A673 (cell line): ENCODE measurements around the gene NCAPG2. TPM values are rescaled to one million over a fixed set of nuclear protein-coding genes. Genes with fewer than 3 reads are reported as not detected.

Source experiments
- BruUV-seq: library from RNA; stranded (reverse); fragments of 400-500 nt; replicated peaks from 2 replicates; lab custom pipeline; 2021; lab: Mats Ljungman, UMichigan
- CTCF ChIA-PET: fragments of 300-600 bp; sonication (Branson Sonifier 250); formaldehyde crosslinking; loops from one replicate; lab custom pipeline; 2022; ENCODE audit warnings: antibody characterized with exemption; lab: Charles Lee
- POLR2A ChIA-PET: fragments of 300-600 bp; sonication (Branson Sonifier 250); formaldehyde crosslinking; loops from one replicate; lab custom pipeline; 2022; ENCODE audit warnings: antibody characterized with exemption; ENCODE audit not compliant: low non-redundant PET; lab: Charles Lee
- DNase-seq: peaks from one replicate; pipeline ENCODE4 v3.0.0-alpha.2; 2015; ENCODE audit warnings: low spot score
- H3K27ac ChIP-seq: fragments of 200-600 bp; sonication (generic); 2 replicates; pipeline ENCODE4 v1.5.1; 2016; ENCODE audit warnings: mixed run types, low read depth, mild to moderate bottlenecking, mixed read lengths, antibody characterized with exemption, low read length; ENCODE audit not compliant: poor library complexity, severe bottlenecking
- H3K27me3 ChIP-seq: fragments of 200-600 bp; sonication (generic); replicated peaks from 2 replicates; pipeline ENCODE4 v1.6.1; 2017; ENCODE audit warnings: mixed run types, low read depth, mild to moderate bottlenecking, mixed read lengths, antibody characterized with exemption, low read length; ENCODE audit not compliant: insufficient read depth, poor library complexity
- H3K36me3 ChIP-seq: fragments of 200-600 bp; sonication (generic); 2 replicates; pipeline ENCODE4 v1.6.1; 2016; ENCODE audit warnings: mixed run types, mild to moderate bottlenecking, mixed read lengths, antibody characterized with exemption, low read length; ENCODE audit not compliant: insufficient read depth, poor library complexity, severe bottlenecking
- H3K4me1 ChIP-seq: fragments of 200-600 bp; sonication (generic); 2 replicates; pipeline ENCODE4 v1.6.1; 2017; ENCODE audit warnings: mixed run types, mild to moderate bottlenecking, mixed read lengths, antibody characterized with exemption, low read length; ENCODE audit not compliant: insufficient read depth, poor library complexity, severe bottlenecking
- H3K4me3 ChIP-seq: fragments of 200-600 bp; sonication (generic); 2 replicates; pipeline ENCODE4 v1.5.1; 2016; ENCODE audit warnings: low read depth, mixed run types, mild to moderate bottlenecking, mixed read lengths, low read length; ENCODE audit not compliant: poor library complexity, severe bottlenecking
- H3K9me3 ChIP-seq: fragments of 200-600 bp; sonication (generic); 2 replicates; pipeline ENCODE4 v1.6.1; 2016; ENCODE audit warnings: mixed run types, low read depth, mild to moderate bottlenecking, mixed read lengths, antibody characterized with exemption, low read length; ENCODE audit not compliant: poor library complexity, severe bottlenecking
- CTCF ChIP-seq: fragments of 300-800, 200-600 bp; sonication (generic); conservative IDR thresholded peaks from 2 replicates; pipeline ENCODE4 v1.5.1; 2017; ENCODE audit warnings: low read depth, mild to moderate bottlenecking, antibody characterized with exemption, low read length, moderate library complexity, mixed read lengths
- EZH2 ChIP-seq: fragments of 200-600 bp; sonication (generic); IDR thresholded peaks from 2 replicates; pipeline ENCODE4 v1.6.1; 2017; ENCODE audit warnings: borderline replicate concordance, low read depth, mild to moderate bottlenecking, mixed read lengths, antibody characterized with exemption, low read length; ENCODE audit not compliant: poor library complexity, severe bottlenecking
- intact Hi-C: fragments of 100-400 bp; cut with micrococcal nuclease; formaldehyde crosslinking; loops from one replicate; pipeline ENCODE4 v1.10.0; 2022; ENCODE audit not compliant: unreplicated experiment
- total RNA-seq: library from RNA; stranded (reverse); gene quantifications from 2 replicates; pipeline ENCODE4 v1.2.3, GENCODE V29; 2021

The NCAPG2 gene
- total RNA-seq, 1 experiment from 2014 or later, result 127 TPM

DNA sequence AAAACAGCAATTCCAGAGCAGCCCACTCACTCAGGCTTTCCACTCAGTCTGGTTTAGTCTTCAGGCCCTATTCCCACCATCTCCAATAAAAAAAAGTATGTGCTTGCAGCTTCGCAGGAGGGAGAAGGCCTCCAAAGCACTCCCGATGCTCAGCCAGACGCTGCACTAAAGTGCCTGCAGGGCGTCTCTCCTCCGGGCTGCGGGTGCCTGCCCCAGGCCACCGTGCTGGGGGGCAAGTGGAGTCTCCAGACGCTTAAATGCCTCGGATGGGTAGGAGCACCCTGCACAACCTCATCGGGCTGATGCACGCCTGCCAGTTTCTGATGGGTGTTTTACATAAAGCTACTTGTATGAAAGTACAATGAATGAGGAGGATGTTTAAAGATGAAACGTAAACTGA is 31.3 kb upstream of the NCAPG2 start:
- Histone ChIP-seq H3K27me3 (no peaks in the 10 kb centered on the region), H3K36me3 (peaks cover 8% of the 10 kb centered on the region), H3K9me3 (no peaks in the 10 kb centered on the region), H3K4me3 (no peak overlapping the region), H3K4me1 (peaks cover 11% of the 10 kb centered on the region), H3K27ac (no peak overlapping the region)
- DNase-seq, result no peak
- CTCF ChIA-PET, result no interaction called here
- BruUV-seq, result no TSS peak
- intact Hi-C loops, result no loop called here
- TF ChIP-seq EZH2, result no peak
- TF ChIP-seq CTCF, result no peak
- POLR2A ChIA-PET, result no interaction called here

- no peak overlapping the region for H3K27ac ChIP-seq
- H3K9me3 ChIP-seq, result no peaks in the 10 kb centered on the region
- H3K4me1 ChIP-seq, result peaks cover 11% of the 10 kb centered on the region
- DNase-seq, result no peak
- BruUV-seq, result no TSS peak
- no peaks in the 10 kb centered on the region for H3K27me3 ChIP-seq
- H3K4me3 ChIP-seq, result no peak overlapping the region
- intact Hi-C loops, result no loop called here
- TF ChIP-seq EZH2, result no peak
- no peak for TF ChIP-seq CTCF
- peaks cover 8% of the 10 kb centered on the region for H3K36me3 ChIP-seq
- CTCF ChIA-PET, result no interaction called here
- POLR2A ChIA-PET, result interaction anchor here (0.6 kb wide), 1 partner anchor 172 kb away, joined by 19 read pairs; no protein-coding TSS in a partner anchor
Measured at GRCh38 chr7:158734861-158735260, 30.3 kb upstream of the NCAPG2 start.

GRCh38 chr7:158733775-158734494 is 29.3 kb upstream of the NCAPG2 start:
- ChIA-PET POLR2A (interaction anchor here (0.6 kb wide), 1 partner anchor 173 kb away, joined by 19 read pairs; no protein-coding TSS in a partner anchor), CTCF (no interaction called here)
- no peak for DNase-seq
- TF ChIP-seq CTCF, result 0 out of 2 replicates have a peak, but pooled peaks have one; percentile 30
- TF ChIP-seq EZH2, result no peak
- Histone ChIP-seq H3K36me3 (peaks cover 5% of the 10 kb centered on the region), H3K4me3 (no peak overlapping the region), H3K27me3 (no peaks in the 10 kb centered on the region), H3K4me1 (peaks cover 11% of the 10 kb centered on the region), H3K9me3 (no peaks in the 10 kb centered on the region), H3K27ac (no peak overlapping the region)
- no TSS peak for BruUV-seq
- intact Hi-C loops, result no loop called here
